PFSK-1 (cell line): ENCODE data around the gene KIF9.

ENCODE experiments used
- FOXP2 ChIP-seq: optimal IDR thresholded peaks from 2 replicates; pipeline ENCODE3; 2011; ENCODE audit warnings: borderline replicate concordance, control low read depth, inconsistent platforms; ENCODE audit not compliant: insufficient read depth; ENCODE audit errors: extremely low read length, extremely low read depth
- POLR2AphosphoS5 ChIP-seq: IDR thresholded peaks from 2 replicates; pipeline ENCODE4 v1.6.1; 2012; ENCODE audit warnings: low read depth, mild to moderate bottlenecking, control low read depth, low read length, moderate library complexity
- SIN3A ChIP-seq: IDR thresholded peaks from 2 replicates; pipeline ENCODE4 v1.6.1; 2012; ENCODE audit warnings: mild to moderate bottlenecking, low read length, moderate library complexity, borderline replicate concordance; ENCODE audit not compliant: insufficient read depth
- TAF1 ChIP-seq: IDR thresholded peaks from 2 replicates; pipeline ENCODE4 v1.6.1; 2012; ENCODE audit warnings: low read length, control low read depth, borderline replicate concordance; ENCODE audit not compliant: insufficient read depth
- TF ChIP-seq, protein P1 (sequence below), 2 experiments: IDR thresholded peaks; 2 replicates each; pipeline versions ENCODE4 v1.6.1 to v1.8.0; 2011 to 2012; ENCODE audit warnings: low read depth in 2 of 2, low read length in 2 of 2, control low read depth in 1 of 2, inconsistent platforms in 1 of 2, mild to moderate bottlenecking in 1 of 2, moderate library complexity in 1 of 2; ENCODE audit not compliant: insufficient read depth in 1 of 2

KIF9 gene

GRCh38 chr3:47265725-47266428 is 16.7 kb downstream of the KIF9 start:
- TF ChIP-seq SIN3A (no peak), POLR2AphosphoS5 (no peak), TAF1 (no peak), FOXP2 (no peak)
- TF ChIP-seq, protein P1, sequence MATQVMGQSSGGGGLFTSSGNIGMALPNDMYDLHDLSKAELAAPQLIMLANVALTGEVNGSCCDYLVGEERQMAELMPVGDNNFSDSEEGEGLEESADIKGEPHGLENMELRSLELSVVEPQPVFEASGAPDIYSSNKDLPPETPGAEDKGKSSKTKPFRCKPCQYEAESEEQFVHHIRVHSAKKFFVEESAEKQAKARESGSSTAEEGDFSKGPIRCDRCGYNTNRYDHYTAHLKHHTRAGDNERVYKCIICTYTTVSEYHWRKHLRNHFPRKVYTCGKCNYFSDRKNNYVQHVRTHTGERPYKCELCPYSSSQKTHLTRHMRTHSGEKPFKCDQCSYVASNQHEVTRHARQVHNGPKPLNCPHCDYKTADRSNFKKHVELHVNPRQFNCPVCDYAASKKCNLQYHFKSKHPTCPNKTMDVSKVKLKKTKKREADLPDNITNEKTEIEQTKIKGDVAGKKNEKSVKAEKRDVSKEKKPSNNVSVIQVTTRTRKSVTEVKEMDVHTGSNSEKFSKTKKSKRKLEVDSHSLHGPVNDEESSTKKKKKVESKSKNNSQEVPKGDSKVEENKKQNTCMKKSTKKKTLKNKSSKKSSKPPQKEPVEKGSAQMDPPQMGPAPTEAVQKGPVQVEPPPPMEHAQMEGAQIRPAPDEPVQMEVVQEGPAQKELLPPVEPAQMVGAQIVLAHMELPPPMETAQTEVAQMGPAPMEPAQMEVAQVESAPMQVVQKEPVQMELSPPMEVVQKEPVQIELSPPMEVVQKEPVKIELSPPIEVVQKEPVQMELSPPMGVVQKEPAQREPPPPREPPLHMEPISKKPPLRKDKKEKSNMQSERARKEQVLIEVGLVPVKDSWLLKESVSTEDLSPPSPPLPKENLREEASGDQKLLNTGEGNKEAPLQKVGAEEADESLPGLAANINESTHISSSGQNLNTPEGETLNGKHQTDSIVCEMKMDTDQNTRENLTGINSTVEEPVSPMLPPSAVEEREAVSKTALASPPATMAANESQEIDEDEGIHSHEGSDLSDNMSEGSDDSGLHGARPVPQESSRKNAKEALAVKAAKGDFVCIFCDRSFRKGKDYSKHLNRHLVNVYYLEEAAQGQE (IDR thresholded peaks at IDR 0.05; ENCODE audit: insufficient read depth in 1 of 2, low read depth in 2 of 2, low read length in 2 of 2), result no peak

DNA sequence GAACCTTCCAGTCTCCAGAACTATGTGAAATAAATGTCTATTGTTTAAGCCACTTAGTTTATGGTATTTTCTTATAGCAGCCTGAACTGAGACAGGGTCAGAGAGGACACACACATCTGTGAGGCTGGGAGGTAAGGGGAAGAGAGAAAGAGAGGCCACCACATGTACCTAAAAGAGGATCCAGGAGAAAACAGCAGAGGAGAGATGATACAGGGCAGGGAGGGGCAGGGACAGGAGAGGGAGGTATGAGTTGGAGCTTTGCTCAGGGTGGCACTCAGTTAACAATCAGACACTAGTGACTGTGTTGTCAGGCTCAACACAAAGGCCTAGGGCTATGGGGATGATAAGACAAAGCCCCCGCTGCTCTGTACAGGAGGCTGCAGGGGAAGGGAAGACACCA is 17.6 kb downstream of the KIF9 start:
- TF ChIP-seq SIN3A, result no peak
- TF ChIP-seq FOXP2, result no peak
- TF ChIP-seq, protein P1 (IDR thresholded peaks at IDR 0.05; ENCODE audit: insufficient read depth in 1 of 2, low read depth in 2 of 2, low read length in 2 of 2), result no peak
- no peak for TF ChIP-seq TAF1
- no peak for TF ChIP-seq POLR2AphosphoS5

DNA sequence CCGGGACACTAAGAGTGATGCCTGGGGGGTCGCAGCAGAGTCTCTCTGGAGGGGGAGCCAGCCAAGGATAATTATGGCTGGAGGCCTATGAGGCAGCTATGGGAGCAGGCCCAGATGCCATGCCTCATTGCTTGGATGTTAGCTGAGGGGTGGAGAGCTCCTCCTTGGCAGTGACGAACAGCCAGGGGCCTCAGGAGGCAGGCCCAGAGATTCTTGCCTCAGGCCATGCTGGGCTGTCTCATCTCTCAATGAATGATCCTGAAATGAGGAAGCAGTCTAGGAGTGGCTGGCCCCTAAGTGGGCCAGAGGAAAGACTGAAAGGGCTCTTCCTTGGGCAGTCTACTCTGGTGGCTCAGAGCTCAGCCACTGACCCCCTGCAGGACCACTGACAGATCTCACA is 21.3 kb downstream of the KIF9 start:
- TF ChIP-seq POLR2AphosphoS5 (no peak), SIN3A (no peak), TAF1 (no peak), FOXP2 (no peak)
- TF ChIP-seq, protein P1 (IDR thresholded peaks at IDR 0.05; ENCODE audit: insufficient read depth in 1 of 2, low read depth in 2 of 2, low read length in 2 of 2), result no peak

DNA sequence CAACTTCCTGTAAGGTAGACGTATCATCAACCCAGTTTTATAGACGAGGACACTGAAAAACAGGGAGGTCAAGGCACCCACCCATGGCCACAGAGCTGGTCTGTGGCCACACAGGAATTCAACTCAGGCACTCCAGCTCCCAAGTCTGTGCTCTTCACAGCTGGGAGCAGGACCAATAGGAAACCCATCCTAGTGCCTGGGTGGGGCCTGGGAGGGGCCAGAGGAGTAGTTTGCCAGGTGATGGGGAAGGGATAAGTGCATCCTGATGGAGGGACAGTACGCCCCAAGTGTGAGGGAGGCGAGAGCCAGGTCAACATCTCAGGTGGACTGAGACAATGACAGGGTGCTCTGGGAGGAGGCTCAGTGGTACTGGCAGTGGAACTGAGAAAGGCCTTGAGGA is 22.0 kb downstream of the KIF9 start:
- no peak for TF ChIP-seq TAF1
- TF ChIP-seq, protein P1 (IDR thresholded peaks at IDR 0.05; ENCODE audit: insufficient read depth in 1 of 2, low read depth in 2 of 2, low read length in 2 of 2), result no peak
- no peak for TF ChIP-seq POLR2AphosphoS5
- TF ChIP-seq FOXP2, result no peak
- no peak for TF ChIP-seq SIN3A

GRCh38 chr3:47259114-47259513 is 23.5 kb downstream of the KIF9 start:
- TF ChIP-seq POLR2AphosphoS5 (no peak), FOXP2 (no peak), TAF1 (no peak), SIN3A (no peak)
- TF ChIP-seq, protein P1 (IDR thresholded peaks at IDR 0.05; ENCODE audit: insufficient read depth in 1 of 2, low read depth in 2 of 2, low read length in 2 of 2), result no peak
